ENCODE data around the gene GSTK1.
A peak's percentile ranks its signal among the peaks of the same experiment; 100 is the strongest.

GSTK1 gene

GRCh38 chr7:143279186-143280098 is 16.2 kb downstream of the GSTK1 start:
- H3K27ac ChIP-seq: peak overlapping the region; percentile 14
- H3K27me3 ChIP-seq (replicated peaks): no peaks in the 10 kb centered on the region
- in situ Hi-C loops (cut with HindIII; ENCODE audit: low pct_ligation_motif_present, low sequenced_read_pairs): no loop called here
- TF ChIP-seq CTCF (IDR thresholded peaks at IDR 0.05; ENCODE audit: low read depth, low read length, missing control alignments): no peak
- H3K36me3 ChIP-seq (replicated peaks): no peaks in the 10 kb centered on the region
- peak; percentile 79 for DNase-seq
- no peak overlapping the region for H3K4me3 ChIP-seq (ENCODE audit: low read depth, low read length)

DNA sequence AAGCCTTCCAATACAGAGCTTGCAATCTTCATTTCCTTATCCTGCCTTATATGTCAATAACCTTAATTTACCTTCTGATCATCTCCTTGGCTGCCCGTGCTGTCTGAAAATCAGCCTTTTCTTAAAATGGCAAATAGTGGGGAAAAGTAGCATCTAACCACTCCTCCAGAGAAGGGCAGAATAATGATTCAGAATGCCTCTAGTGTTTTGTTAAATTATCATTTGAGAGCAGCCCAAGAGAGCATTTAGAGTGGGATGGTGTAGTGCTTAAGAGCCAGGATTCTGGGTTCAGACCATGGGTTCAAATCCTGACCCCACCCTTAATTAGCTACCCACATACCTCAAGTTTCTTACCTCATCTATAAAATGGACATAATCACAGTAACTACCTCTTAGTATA is 16.9 kb downstream of the GSTK1 start:
- no peak overlapping the region for H3K27ac ChIP-seq
- H3K27me3 ChIP-seq (replicated peaks): no peaks in the 10 kb centered on the region
- no peak for DNase-seq
- in situ Hi-C loops (cut with HindIII; ENCODE audit: low pct_ligation_motif_present, low sequenced_read_pairs): no loop called here
- no peak overlapping the region for H3K4me3 ChIP-seq (ENCODE audit: low read depth, low read length)
- H3K36me3 ChIP-seq (replicated peaks): no peaks in the 10 kb centered on the region
- TF ChIP-seq CTCF (IDR thresholded peaks at IDR 0.05; ENCODE audit: low read depth, low read length, missing control alignments): no peak

- no peak for TF ChIP-seq CTCF (IDR thresholded peaks at IDR 0.05; ENCODE audit: low read depth, low read length, missing control alignments)
- Histone ChIP-seq H3K27me3 (replicated peaks) (no peaks in the 10 kb centered on the region), H3K4me3 (ENCODE audit: low read depth, low read length) (no peak overlapping the region), H3K36me3 (replicated peaks) (no peaks in the 10 kb centered on the region), H3K27ac (no peak overlapping the region)
- in situ Hi-C loops (cut with HindIII; ENCODE audit: low pct_ligation_motif_present, low sequenced_read_pairs): no loop called here
- no peak for DNase-seq
These were observed 17.3 kb downstream of the GSTK1 start for GRCh38 chr7:143280566-143280965.

GRCh38 chr7:143281529-143281928 is 18.3 kb downstream of the GSTK1 start:
- in situ Hi-C loops (cut with HindIII; ENCODE audit: low pct_ligation_motif_present, low sequenced_read_pairs): no loop called here
- no peak for TF ChIP-seq CTCF (IDR thresholded peaks at IDR 0.05; ENCODE audit: low read depth, low read length, missing control alignments)
- no peak overlapping the region for H3K27ac ChIP-seq
- no peak for DNase-seq
- H3K27me3 ChIP-seq (replicated peaks): no peaks in the 10 kb centered on the region
- no peaks in the 10 kb centered on the region for H3K36me3 ChIP-seq (replicated peaks)
- no peak overlapping the region for H3K4me3 ChIP-seq (ENCODE audit: low read depth, low read length)

GRCh38 chr7:143282124-143282523 is 18.9 kb downstream of the GSTK1 start:
- Histone ChIP-seq H3K27ac (no peak overlapping the region), H3K27me3 (replicated peaks) (no peaks in the 10 kb centered on the region), H3K4me3 (ENCODE audit: low read depth, low read length) (no peak overlapping the region), H3K36me3 (replicated peaks) (no peaks in the 10 kb centered on the region)
- no peak for DNase-seq
- no peak for TF ChIP-seq CTCF (IDR thresholded peaks at IDR 0.05; ENCODE audit: low read depth, low read length, missing control alignments)
- in situ Hi-C loops (cut with HindIII; ENCODE audit: low pct_ligation_motif_present, low sequenced_read_pairs): no loop called here

Measured in brain microvascular endothelial cell (primary cell).